Adrenal gland (tissue), 5 donors: ENCODE data around the gene FOXA3.
"Not testable (repeated sequence)": the region's sequence is repeated elsewhere in the genome, so short reads cannot be mapped to it uniquely, and the experiment has no call there.

Source experiments
- POLR2A ChIP-seq, 2 donors: fragments of 450-650 bp; IDR thresholded peaks; one replicate each; pipeline ENCODE4 v1.6.1; 2017; ENCODE audit warnings: antibody characterized with exemption in 2 of 2, mild to moderate bottlenecking in 2 of 2, moderate library complexity in 1 of 2
- TF ChIP-seq, protein P1 (sequence below), 6 experiments: fragments of 450-650 bp in 4 of 6; fragments of 200-600 bp in 2 of 6; sonication (generic) in 1 of 6; IDR thresholded peaks; 1 replicate in 5 of 6; 2 replicates in 1 of 6; pipeline versions ENCODE4 v1.5.1 to v1.8.0; 2016 to 2021; ENCODE audit warnings: antibody characterized with exemption in 6 of 6, mild to moderate bottlenecking in 2 of 6, moderate library complexity in 1 of 6
- donor health status: DM: no; HTN: no; CAD: no.

DNA sequence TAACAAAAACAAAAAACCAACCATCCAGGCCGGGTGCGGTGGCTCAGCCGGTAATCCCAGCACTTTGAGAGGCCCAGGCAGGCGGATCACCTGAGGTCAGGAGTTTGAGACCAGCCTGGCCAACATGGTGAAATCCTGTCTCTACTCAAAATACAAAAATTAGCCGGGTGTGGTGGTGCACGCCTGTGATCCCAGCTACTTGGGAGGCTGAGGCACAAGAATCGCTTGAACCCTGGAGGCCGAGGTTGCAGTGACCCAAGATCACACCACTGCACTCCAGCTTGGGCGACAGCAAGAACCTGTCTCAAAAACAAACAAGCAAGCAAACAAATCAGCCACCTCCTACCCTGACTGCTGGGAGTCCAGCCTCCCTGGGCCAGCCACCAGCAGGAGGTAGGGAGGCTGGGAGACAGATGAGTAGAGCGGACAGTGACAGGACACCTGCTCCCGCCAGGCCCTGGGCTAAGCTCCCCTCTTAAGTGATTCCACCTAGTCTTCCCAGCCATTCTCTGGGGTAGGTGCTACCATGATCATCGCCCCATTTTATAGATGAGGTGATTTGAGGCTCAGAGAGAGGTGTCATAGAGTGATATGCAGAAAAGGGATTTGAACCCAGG is 32.0 kb downstream of the FOXA3 start:
- TF ChIP-seq, protein P1, sequence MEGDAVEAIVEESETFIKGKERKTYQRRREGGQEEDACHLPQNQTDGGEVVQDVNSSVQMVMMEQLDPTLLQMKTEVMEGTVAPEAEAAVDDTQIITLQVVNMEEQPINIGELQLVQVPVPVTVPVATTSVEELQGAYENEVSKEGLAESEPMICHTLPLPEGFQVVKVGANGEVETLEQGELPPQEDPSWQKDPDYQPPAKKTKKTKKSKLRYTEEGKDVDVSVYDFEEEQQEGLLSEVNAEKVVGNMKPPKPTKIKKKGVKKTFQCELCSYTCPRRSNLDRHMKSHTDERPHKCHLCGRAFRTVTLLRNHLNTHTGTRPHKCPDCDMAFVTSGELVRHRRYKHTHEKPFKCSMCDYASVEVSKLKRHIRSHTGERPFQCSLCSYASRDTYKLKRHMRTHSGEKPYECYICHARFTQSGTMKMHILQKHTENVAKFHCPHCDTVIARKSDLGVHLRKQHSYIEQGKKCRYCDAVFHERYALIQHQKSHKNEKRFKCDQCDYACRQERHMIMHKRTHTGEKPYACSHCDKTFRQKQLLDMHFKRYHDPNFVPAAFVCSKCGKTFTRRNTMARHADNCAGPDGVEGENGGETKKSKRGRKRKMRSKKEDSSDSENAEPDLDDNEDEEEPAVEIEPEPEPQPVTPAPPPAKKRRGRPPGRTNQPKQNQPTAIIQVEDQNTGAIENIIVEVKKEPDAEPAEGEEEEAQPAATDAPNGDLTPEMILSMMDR (IDR thresholded peaks at IDR 0.05), result not testable (repeated sequence)
- not testable (repeated sequence) for TF ChIP-seq POLR2A (IDR thresholded peaks at IDR 0.05)
